GM18499 (cell line): ENCODE measurements around the gene SMIM5.
"Not testable (repeated sequence)": the region's sequence is repeated elsewhere in the genome, so short reads cannot be mapped to it uniquely, and the experiment has no call there.

ENCODE experiments used
- ATAC-seq: cut with Tn5 transposase; IDR thresholded peaks from one replicate; pipeline ENCODE4 v1.9.1; 2021; ENCODE audit warnings: moderate number of reproducible peaks; ENCODE audit not compliant: insufficient read depth, unreplicated experiment

The SMIM5 gene

GRCh38 chr17:75624021-75624420, 9.2 kb upstream of the SMIM5 start:
- no peak for ATAC-seq

DNA sequence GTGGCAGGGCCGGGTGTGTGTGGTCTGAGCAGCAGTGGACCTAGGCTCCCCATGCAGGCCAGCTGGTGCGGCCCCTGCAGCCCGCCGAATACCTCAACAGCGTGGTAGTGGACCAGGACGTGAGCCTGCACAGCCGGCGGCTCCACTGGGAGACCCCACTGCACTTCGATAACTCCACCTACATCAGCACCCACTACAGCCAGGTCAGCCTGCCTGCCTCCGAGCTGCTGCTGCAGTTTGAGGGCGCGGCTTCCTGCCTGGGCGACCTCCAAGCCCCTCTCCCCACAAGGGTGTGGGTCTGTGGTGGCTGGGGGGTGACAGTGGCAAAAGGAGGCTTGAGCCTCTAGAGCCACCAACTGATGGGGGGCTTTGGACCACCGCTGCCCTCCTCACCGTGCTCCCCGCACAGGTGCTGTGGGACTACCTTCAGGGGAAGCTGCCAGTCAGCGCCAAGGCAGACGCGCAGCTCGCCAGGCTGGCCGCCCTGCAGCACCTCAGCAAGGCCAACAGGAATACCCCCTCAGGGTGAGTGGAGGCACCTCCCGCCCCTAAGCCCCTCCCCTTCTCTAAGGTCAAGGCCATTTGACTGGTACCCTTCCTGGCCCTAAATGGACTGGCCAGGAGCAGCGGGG, 8.4 kb upstream of the SMIM5 start:
- no peak for ATAC-seq

- no peak for ATAC-seq
Observed at GRCh38 chr17:75625813-75626486, 7.3 kb upstream of the SMIM5 start.

DNA sequence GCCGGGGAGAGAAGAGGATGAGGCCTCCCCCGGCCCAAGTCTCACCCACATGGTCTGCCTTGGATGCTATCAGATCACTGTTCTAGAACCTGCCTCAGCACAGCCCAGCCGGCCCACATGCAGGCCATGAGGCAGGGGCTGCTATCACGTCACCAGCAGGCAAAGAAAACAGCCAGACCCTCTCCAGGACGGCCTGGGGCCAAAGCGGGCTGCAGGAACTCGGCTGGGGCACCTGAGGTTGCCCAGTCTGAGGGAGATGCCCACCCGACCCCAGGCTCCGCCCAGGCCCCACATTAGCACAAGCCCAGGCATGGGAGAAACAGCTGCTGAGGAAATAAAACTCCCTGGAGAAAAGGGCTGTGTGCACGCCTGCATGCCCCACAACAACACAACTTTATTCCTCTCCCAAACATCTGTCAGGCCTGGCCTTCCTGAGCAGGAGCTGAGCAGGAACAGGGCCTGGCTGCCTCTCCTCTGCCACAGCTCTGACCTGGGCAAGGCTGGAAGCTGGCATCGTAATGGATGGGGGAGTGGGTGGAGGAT, 6.7 kb upstream of the SMIM5 start:
- ATAC-seq: no peak

- no peak for ATAC-seq
Observed at GRCh38 chr17:75627094-75627493, 6.1 kb upstream of the SMIM5 start.

DNA sequence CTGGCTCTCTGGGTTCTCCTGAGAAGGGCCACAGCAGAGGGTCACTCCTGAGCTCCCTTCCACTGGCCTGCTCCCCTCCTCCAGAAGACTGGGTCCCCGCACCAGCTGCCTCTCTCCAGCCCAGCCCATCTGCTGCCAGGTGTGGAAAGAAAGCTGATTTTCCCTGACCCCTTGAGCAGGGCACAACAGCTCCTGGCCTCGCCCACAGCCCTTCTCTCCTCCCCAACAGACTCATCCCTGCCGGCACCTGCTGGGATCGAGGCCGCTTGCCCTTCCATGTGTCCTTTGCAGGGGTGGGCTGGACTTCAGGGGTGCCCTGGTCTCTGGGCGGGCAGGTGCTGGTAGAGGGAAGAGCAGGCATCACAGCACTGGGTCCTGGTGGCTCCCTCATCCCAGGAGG, 4.8 kb upstream of the SMIM5 start:
- ATAC-seq: no peak

GRCh38 chr17:75629157-75629556, 4.1 kb upstream of the SMIM5 start:
- no peak for ATAC-seq

GRCh38 chr17:75630071-75630917, 2.9 kb upstream of the SMIM5 start:
- ATAC-seq: no peak

DNA sequence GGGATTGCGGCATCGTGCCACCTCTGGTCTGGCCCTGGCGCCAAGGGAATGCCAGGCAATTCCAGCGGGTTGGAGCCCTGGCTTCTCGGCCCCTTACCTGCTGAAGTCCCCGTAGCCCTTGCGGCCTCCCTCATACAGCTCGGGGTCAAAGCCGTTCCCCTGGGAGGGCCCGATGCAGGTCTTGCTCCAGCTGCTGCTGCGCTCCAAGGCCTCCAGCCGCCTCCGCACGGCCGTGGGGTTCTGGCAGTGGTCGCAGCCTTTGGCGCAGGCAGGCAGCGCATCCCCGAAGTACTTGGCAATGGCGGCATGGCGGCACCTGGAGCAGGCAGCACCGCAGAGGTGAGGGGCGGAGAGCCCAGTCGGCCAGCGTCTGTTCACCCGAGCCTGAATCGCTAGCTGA, 1.9 kb upstream of the SMIM5 start:
- no peak for ATAC-seq

DNA sequence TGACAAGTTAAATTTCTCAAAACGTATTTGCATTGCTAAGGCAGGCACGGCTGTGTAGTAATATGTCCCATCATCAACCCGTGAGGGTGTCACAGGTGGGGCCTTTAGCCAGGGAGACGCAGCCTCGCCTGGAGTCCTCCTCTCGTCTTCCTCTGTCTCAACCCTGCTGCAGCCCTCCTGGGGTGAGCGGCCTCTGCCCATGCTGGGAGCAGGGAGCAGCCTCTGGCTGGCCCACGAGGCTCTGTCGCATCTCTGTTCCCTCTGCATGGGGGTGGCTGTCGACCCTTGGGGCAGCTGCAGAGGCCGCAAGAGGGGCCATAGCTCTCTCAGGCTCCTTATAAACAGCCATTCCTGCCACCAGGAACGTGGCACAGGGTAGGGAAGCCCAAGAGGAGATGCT, 806 bp upstream of the SMIM5 start:
- no peak for ATAC-seq

DNA sequence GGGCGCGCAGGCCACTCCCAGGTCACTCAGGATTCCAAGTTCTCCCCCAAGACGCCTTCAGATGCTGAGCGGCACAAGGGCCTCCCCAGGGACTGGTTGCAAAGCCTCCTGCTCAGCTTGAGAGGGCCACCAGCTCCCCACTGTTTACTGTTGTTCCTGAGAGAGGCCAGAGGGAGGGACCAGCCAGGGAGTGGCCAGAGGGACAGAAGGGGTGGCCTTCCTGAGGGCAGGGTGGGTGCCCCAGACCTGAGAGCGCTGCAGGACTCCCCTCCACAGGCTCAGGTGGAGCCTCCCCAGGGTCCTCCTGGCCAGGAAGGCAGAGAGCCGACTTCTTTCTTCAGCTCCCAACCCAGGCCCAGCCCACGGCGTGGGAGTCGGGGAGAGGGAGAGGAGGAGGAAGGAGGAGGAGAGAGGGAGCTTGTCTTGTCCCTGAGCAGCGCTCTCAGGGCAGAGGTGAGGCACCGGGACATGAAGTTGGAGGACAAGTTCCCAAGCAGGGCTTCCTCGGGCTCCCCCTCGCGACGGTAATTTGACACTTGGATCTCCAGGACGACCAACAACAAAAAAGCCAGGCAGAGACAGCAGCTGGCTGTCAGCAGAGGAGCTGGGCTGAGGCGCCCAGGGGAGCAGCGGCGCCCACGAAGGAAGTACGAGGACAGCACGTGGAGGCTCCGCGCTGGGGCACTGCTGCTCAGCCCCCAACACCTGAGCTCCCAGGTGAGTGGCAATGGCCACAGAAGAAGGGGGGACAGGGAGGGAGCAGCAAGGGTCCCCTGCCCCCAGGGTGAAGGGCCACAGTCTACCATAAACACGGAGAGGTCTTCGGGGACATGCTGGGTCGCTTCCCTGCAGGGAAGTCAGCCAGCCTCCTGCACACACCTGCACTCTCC, 497 bp downstream of the SMIM5 start:
- ATAC-seq: no peak

DNA sequence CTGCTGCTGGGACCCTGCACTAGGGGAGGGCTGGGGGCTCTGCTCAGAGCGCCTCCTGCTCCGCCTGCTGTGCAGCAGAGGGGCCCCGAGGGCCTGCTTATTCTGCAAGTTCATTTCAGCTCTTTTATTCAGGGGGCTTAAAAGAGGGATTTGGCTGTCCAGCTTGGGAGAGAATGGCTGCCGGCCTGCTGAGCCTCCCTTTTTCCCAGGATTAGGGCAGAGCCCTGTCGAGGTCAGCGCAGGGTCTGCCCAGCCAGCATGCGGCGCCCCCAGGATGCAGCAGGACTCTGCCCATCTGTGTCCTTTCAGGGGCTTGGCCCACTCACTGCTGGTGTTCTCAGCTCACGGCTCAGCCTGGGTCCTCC, 1.1 kb downstream of the SMIM5 start:
- ATAC-seq: no peak

DNA sequence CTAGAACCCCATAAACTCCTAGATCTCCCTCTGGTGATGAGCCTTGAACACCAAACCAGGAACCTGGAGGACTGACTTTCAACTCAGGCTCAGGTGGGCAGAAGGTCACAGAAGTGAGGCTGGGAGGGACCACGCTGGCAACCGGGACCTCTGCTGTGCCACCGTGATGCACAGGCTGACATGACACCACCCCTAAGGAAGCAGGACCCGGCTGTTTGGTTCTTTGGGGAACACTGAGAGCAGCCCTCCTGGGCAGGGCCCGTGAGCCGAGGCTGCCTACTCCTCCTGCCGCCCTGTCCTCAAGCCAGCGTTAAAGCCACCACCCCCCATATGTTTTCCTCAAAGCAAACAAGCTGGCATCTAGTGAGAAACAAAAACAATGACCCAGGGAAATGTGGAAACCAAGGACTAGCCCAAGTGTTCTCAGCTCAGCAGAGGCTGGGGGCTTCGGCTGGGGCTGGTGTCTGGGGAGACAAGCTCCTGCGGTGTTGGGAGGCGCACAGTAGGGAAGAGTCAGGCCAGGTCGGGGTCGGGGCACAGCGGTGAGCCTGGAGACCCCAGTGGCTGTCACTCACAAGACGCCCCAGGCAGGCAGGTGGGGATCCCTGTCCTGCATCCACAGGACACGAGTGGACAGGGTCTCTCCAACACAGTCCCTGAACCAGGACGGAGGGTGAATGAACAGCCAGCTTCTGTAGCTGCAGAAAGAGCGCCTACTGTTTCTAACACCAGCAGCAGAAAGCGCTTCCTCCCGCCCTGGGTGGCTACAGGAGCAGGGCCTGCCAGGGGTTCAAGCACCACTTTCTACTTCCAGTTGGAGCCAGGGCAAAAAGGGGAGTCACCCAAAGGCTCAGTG, 1.7 kb downstream of the SMIM5 start:
- no peak for ATAC-seq

GRCh38 chr17:75635610-75636202, 2.5 kb downstream of the SMIM5 start:
- no peak for ATAC-seq

DNA sequence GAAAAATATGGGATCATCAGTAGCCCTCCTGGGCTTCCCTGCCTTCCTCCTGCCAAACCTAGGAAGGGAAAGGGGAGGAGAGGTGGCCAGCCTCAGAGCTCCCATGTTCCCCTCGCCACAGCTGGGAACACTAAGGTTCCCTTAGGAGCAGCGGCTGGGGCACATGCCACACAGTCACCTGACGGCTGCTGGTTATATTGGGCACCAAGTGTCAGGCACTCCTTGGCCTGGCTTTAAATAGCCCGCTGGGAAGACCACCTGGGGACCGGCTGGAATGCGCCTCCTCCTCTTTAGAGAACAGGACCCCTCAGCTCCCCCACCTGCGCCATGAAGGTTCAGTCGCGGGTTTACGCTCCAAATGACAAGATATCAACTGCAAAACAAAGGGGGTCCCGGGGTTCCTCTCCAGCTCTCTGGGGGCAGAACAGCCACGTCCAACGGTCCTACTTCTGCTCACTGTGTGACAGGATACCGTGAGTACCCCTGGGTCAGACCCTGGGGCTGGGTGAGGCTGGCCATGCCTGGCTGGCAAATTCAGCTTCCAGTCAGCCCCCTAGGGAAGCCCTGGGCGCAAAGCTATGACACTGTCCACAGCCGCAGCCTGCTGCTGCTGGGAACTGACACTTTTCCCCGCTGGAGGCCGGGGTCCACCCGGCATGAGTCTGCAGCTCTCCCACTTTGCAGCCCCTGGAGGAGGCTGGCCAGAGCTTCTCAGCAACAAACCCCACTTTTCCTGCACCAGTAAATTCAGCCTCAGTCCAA, 3.3 kb downstream of the SMIM5 start:
- ATAC-seq: no peak

- ATAC-seq: no peak
Observed at GRCh38 chr17:75637143-75637538, 3.9 kb downstream of the SMIM5 start.

GRCh38 chr17:75637551-75637950, 4.3 kb downstream of the SMIM5 start:
- no peak for ATAC-seq

GRCh38 chr17:75638039-75638438, 4.8 kb downstream of the SMIM5 start:
- ATAC-seq: not testable (repeated sequence)
